CD4-positive, CD25-positive, alpha-beta regulatory T cell (primary cell): ENCODE results near the gene CMIP. TPM values are rescaled to one million over a fixed set of nuclear protein-coding genes. Genes with fewer than 3 reads are reported as not detected.
"Not testable (repeated sequence)": the region's sequence is repeated elsewhere in the genome, so short reads cannot be mapped to it uniquely, and the experiment has no call there.

Experiments
- ATAC-seq, 2 donors: fragments of 150-1000 bp; cut with Tn5 transposase; one replicate each; pipeline ENCODE4 v1.10.0; 2021; ENCODE audit warnings: low read depth in 2 of 2, moderate number of reproducible peaks in 2 of 2, moderate library complexity in 1 of 2
- DNase-seq, 3 donors: peaks; one replicate each; pipeline versions ENCODE4 v3.0.0 to v3.0.0-alpha.2; 2012 to 2022; ENCODE audit warnings: mixed read lengths in 1 of 3
- H3K27ac ChIP-seq: one replicate; pipeline ENCODE4 v1.7.0; 2013; ENCODE audit warnings: mild to moderate bottlenecking, low read length; ENCODE audit not compliant: insufficient read depth, poor library complexity, severe bottlenecking
- H3K27me3 ChIP-seq: one replicate; pipeline ENCODE4 v1.7.0; 2013; ENCODE audit warnings: low read length; ENCODE audit not compliant: control insufficient read depth, insufficient read depth
- H3K36me3 ChIP-seq: one replicate; pipeline ENCODE4 v1.7.0; 2013; ENCODE audit warnings: mild to moderate bottlenecking, low read length, moderate library complexity; ENCODE audit not compliant: control insufficient read depth, insufficient read depth
- H3K4me1 ChIP-seq: 2 replicates; pipeline ENCODE4 v1.7.0; 2013; ENCODE audit warnings: mild to moderate bottlenecking, low read length; ENCODE audit not compliant: insufficient read depth, control insufficient read depth, poor library complexity, severe bottlenecking
- H3K4me3 ChIP-seq: one replicate; pipeline ENCODE4 v1.7.0; 2013; ENCODE audit warnings: low read depth, mild to moderate bottlenecking, low read length, moderate library complexity
- H3K9me3 ChIP-seq, 2 experiments: 1 replicate in 1 of 2; 2 replicates in 1 of 2; pipeline ENCODE4 v1.7.0; 2013; ENCODE audit warnings: low read length in 2 of 2, mild to moderate bottlenecking in 1 of 2, moderate library complexity in 1 of 2; ENCODE audit not compliant: control insufficient read depth in 2 of 2
- H3K27ac Mint-ChIP-seq, 3 donors: one replicate each; pipeline ENCODE4 v1.8.0; 2020 to 2022; ENCODE audit warnings: mild to moderate bottlenecking in 3 of 3, mixed read lengths in 3 of 3, moderate library complexity in 2 of 3
- H3K27me3 Mint-ChIP-seq: one replicate; pipeline ENCODE4 v1.8.0; 2022; ENCODE audit warnings: mild to moderate bottlenecking, mixed read lengths
- H3K36me3 Mint-ChIP-seq: one replicate; pipeline ENCODE4 v1.8.0; 2020; ENCODE audit warnings: mixed read lengths
- H3K4me1 Mint-ChIP-seq, 4 donors: one replicate each; pipeline ENCODE4 v1.8.0; 2020 to 2022; ENCODE audit warnings: mixed read lengths in 4 of 4, mild to moderate bottlenecking in 1 of 4
- H3K4me3 Mint-ChIP-seq, 4 donors: one replicate each; pipeline ENCODE4 v1.8.0; 2020 to 2022; ENCODE audit warnings: mild to moderate bottlenecking in 4 of 4, mixed read lengths in 4 of 4, moderate library complexity in 3 of 4
- H3K9me3 Mint-ChIP-seq, 7 donors: one replicate each; pipeline ENCODE4 v1.8.0; 2020 to 2022; ENCODE audit warnings: mixed read lengths in 7 of 7, mild to moderate bottlenecking in 3 of 7, moderate library complexity in 2 of 7
- polyA plus RNA-seq, 4 donors: library from polyadenylated mRNA; unstranded; fragments of 300-500 nt; fragmentation: Illumina TruSeq; gene quantifications; one replicate each; pipeline ENCODE4 v1.2.3, GENCODE V29; 2021
- total RNA-seq: library from RNA; stranded (reverse); gene quantifications from one replicate; pipeline ENCODE4 v1.2.3, GENCODE V29; 2022

The CMIP gene
- total and polyA plus RNA-seq, 5 donors from 2014 or later = 0.21 to 49.7 (median 0.94) TPM

DNA sequence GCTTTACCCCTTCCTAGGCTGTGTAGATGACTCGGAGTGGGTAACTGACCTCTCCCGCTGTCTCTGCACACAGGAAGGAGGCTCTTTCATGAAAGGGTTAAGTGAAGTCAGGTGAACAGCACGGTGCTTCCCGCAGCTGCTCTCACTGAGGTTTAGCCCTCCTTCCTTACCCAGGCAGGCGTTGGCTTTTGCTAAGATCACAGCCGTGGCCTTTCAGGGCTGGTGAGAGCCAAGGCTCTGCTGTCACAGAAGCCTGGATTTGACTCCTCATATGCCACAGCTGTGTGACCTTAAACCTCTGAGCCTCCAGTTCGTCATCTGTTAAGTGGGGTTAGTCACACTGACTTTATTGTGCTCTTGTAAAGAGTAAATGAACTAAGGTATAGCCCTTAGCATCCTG is 243.6 kb downstream of the CMIP start:
- Mint-ChIP-seq H3K9me3 (no peaks in the 10 kb centered on the region), H3K4me1 (peaks cover 0 to 14% (median 6%) of the 10 kb centered on the region in 4 donors), H3K4me3 (no peak overlapping the region), H3K27ac (peak overlapping the region in 2 of 3 donors; percentile 16 to 69), H3K27me3 (no peaks in the 10 kb centered on the region), H3K36me3 (peaks cover 16% of the 10 kb centered on the region)
- DNase-seq = peak in 1 of 3 donors; percentile 41
- no peak overlapping the region for H3K4me3 ChIP-seq
- no peaks in the 10 kb centered on the region for H3K9me3 ChIP-seq
- ATAC-seq = peak; percentile 58 to 66
- no peaks in the 10 kb centered on the region for H3K27me3 ChIP-seq
- H3K4me1 ChIP-seq = no peaks in the 10 kb centered on the region
- peaks cover 13% of the 10 kb centered on the region for H3K36me3 ChIP-seq
- no peak overlapping the region for H3K27ac ChIP-seq

DNA sequence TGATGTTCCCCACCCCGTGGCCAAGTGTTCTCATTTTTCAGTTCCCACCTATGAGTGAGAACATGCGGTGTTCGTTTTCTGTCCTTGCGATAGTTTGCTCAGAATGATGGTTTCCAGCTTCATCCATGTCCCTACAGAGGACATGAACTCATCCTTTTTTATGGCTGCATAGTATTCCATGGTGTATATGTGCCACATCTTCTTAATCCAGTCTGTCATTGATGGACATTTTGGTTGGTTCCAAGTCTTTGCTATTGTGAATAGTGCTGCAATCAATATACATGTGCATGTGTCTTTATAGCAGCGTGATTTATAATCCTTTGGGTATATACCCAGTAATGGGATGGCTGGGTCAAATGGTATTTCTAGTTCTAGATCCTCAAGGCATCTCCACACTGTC is 244.2 kb downstream of the CMIP start:
- peaks cover 20% of the 10 kb centered on the region for H3K36me3 ChIP-seq
- H3K36me3 Mint-ChIP-seq = peaks cover 16% of the 10 kb centered on the region
- not testable (repeated sequence) for ATAC-seq, H3K9me3 Mint-ChIP-seq, DNase-seq, H3K4me3 ChIP-seq, H3K4me1 ChIP-seq, H3K9me3 ChIP-seq, H3K27me3 Mint-ChIP-seq, H3K27ac ChIP-seq, H3K27ac Mint-ChIP-seq, H3K4me3 Mint-ChIP-seq, H3K27me3 ChIP-seq
- peaks cover 0 to 14% (median 6%) of the 10 kb centered on the region in 4 donors for H3K4me1 Mint-ChIP-seq

DNA sequence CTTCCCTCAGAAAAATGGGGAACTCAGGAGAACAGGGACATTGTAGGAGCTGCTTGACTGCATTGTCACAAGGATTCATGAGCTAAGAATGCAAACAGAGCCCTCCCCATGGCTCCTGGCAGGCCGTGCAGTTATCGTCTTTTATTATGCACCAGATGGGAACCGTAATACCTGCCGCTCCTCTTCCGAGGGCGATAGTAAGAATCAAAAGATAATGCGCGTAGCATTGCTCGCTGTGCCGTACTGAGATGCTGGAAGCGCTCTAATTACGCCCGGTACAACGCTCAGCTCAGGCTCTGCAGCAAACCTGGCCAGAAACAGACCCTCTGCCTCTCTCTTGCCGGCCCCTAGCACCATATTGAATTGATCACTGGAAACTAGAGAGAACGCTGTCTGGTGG is 247.4 kb downstream of the CMIP start:
- no peak overlapping the region for H3K4me3 ChIP-seq
- no peaks in the 10 kb centered on the region for H3K4me1 ChIP-seq
- H3K27ac ChIP-seq = no peak overlapping the region
- H3K4me3 Mint-ChIP-seq = no peak overlapping the region
- H3K27me3 Mint-ChIP-seq = no peaks in the 10 kb centered on the region
- no peak for DNase-seq
- no peak overlapping the region for H3K27ac Mint-ChIP-seq
- peaks cover 0 to 16% (median 5%) of the 10 kb centered on the region in 4 donors for H3K4me1 Mint-ChIP-seq
- H3K36me3 Mint-ChIP-seq = peaks cover 24% of the 10 kb centered on the region
- no peaks in the 10 kb centered on the region for H3K27me3 ChIP-seq
- H3K9me3 ChIP-seq = no peaks in the 10 kb centered on the region
- peaks cover 28% of the 10 kb centered on the region for H3K36me3 ChIP-seq
- H3K9me3 Mint-ChIP-seq = no peaks in the 10 kb centered on the region
- ATAC-seq = no peak

- Histone ChIP-seq H3K27me3 (no peaks in the 10 kb centered on the region), H3K4me1 (no peaks in the 10 kb centered on the region), H3K9me3 (no peaks in the 10 kb centered on the region), H3K27ac (no peak overlapping the region), H3K4me3 (no peak overlapping the region), H3K36me3 (peaks cover 28% of the 10 kb centered on the region)
- H3K4me1 Mint-ChIP-seq = peaks cover 0 to 14% (median 2%) of the 10 kb centered on the region in 4 donors
- H3K27me3 Mint-ChIP-seq = no peaks in the 10 kb centered on the region
- H3K4me3 Mint-ChIP-seq = no peak overlapping the region
- DNase-seq (no peak), ATAC-seq (no peak)
- H3K9me3 Mint-ChIP-seq = no peaks in the 10 kb centered on the region
- H3K27ac Mint-ChIP-seq = no peak overlapping the region
- H3K36me3 Mint-ChIP-seq = peaks cover 24% of the 10 kb centered on the region
Measured at GRCh38 chr16:81692571-81692970, 248.0 kb downstream of the CMIP start.

DNA sequence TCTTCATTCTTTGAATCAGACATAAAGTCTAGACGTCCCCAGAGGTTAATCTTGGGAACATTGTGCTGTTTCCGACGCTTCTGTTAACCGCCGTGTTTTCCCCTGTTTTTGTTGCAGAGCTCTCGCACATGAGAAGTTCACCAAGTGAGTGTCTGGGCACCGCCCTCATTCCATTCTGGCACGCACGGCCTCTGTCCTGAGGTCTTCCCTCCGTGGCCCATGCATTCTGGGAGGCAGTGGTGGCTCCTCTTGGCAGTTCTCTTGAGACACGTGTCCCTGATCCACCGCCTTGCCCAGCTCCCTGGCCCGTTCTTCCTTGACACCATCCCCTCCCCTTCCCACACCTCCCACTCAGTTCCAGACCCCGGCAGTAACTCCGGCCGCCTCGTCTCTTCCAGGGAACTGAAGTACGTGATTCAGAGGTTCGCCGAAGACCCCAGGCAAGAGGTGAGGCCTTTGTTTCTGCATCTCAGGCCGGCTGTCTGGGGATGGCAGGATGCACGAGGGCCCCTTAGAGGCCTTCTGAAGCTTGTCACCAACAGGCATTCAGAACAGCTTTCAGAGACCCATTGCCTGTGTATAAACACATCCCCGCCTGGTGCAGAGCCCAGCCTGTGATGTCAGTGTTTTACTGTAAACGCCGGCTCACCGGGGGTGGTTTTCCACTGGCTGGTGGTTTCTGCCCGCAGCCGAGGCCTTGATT is 248.6 kb downstream of the CMIP start:
- H3K36me3 Mint-ChIP-seq = peaks cover 24% of the 10 kb centered on the region
- H3K9me3 ChIP-seq = no peaks in the 10 kb centered on the region
- H3K4me3 ChIP-seq = no peak overlapping the region
- no peak overlapping the region for H3K4me3 Mint-ChIP-seq
- no peak for ATAC-seq
- H3K27ac Mint-ChIP-seq = no peak overlapping the region
- H3K27me3 ChIP-seq = no peaks in the 10 kb centered on the region
- no peaks in the 10 kb centered on the region for H3K27me3 Mint-ChIP-seq
- peaks cover 28% of the 10 kb centered on the region for H3K36me3 ChIP-seq
- DNase-seq = no peak
- H3K4me1 ChIP-seq = no peaks in the 10 kb centered on the region
- no peak overlapping the region for H3K27ac ChIP-seq
- peaks cover 0 to 9% (median 2%) of the 10 kb centered on the region in 4 donors for H3K4me1 Mint-ChIP-seq
- no peaks in the 10 kb centered on the region for H3K9me3 Mint-ChIP-seq

GRCh38 chr16:81693744-81694303 is 249.2 kb downstream of the CMIP start:
- Mint-ChIP-seq H3K4me1 (peaks cover 0 to 7% (median 2%) of the 10 kb centered on the region in 4 donors), H3K27me3 (no peaks in the 10 kb centered on the region), H3K27ac (peak overlapping the region in 2 of 3 donors; percentile 5 to 65), H3K9me3 (no peaks in the 10 kb centered on the region), H3K4me3 (peak overlapping the region in 1 of 4 donors; percentile 68), H3K36me3 (peaks cover 28% of the 10 kb centered on the region)
- no peak for ATAC-seq
- Histone ChIP-seq H3K4me1 (no peaks in the 10 kb centered on the region), H3K9me3 (no peaks in the 10 kb centered on the region), H3K36me3 (peaks cover 28% of the 10 kb centered on the region), H3K4me3 (no peak overlapping the region), H3K27ac (no peak overlapping the region), H3K27me3 (no peaks in the 10 kb centered on the region)
- DNase-seq = no peak

DNA sequence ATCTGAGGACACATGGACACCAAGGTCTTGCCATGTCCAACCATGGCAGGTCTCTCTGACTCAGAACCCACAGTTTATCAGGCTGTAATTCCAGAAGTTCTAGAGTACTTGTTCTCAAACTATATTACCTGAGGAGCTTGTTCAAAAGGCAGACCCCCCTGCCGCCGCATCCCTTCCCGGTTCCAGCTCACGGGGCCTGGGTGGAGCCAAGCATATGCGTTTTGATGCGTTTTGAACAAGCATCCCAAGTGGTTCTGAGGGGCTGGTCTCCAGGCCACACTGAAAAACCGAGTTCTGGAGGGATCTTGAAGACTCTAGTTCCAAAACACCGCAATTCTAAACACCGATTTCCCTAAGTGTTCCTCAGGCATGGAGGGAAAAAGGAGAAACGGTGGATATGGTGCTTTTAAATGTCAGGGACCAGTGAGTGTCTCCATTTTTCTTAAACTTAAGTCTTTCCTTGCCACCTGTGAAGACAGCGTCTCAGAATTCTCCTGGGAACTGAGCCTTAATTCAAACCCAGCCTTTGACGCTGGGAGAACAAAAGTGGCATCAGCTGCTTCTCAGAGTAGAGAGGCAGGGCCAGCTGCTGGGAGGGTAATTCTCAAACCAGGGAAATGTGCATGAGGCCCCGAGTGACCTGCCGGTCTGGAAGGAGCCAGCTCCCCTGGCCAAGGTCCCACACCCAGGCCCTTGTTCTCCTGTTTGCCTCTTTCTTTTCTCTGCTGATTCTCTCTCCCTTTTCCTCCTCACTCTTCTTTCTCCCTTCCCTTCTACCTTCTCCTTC is 250.1 kb downstream of the CMIP start:
- peak overlapping the region in 1 of 3 donors; percentile 65 for H3K27ac Mint-ChIP-seq
- H3K27ac ChIP-seq = no peak overlapping the region
- H3K36me3 ChIP-seq = peaks cover 31% of the 10 kb centered on the region

More for the DNA sequence above, 250.1 kb downstream of the CMIP start:
- Mint-ChIP-seq H3K9me3 (no peaks in the 10 kb centered on the region), H3K4me1 (peaks cover 0 to 4% (median under 1%) of the 10 kb centered on the region in 4 donors), H3K27me3 (no peaks in the 10 kb centered on the region), H3K4me3 (no peak overlapping the region), H3K36me3 (peaks cover 31% of the 10 kb centered on the region)
- no peak for ATAC-seq
- Histone ChIP-seq H3K9me3 (no peaks in the 10 kb centered on the region), H3K4me3 (no peak overlapping the region), H3K27me3 (no peaks in the 10 kb centered on the region), H3K4me1 (no peaks in the 10 kb centered on the region)
- no peak for DNase-seq
